ENCODE data around the gene LAMA4.

DNA sequence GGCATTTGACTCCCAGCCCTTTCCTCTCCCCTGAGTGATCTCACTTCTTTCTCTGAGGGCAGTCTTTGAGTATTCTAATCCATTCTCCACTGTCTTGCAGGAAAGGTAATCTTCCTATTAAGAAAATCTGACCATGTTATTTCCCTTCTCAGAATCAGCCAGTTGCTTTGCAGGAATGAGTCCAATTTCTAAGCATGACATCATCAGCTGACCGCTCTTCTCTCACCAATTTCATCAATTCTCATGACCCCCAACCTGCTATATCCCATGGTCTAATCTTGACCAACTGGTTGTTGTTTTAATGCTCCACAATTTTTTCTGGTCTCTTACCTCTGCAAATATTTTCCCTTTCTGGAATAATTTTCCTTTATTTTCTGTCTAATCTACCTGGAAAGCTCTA is 93.6 kb downstream of the LAMA4 start:
- TF ChIP-seq, protein P1, sequence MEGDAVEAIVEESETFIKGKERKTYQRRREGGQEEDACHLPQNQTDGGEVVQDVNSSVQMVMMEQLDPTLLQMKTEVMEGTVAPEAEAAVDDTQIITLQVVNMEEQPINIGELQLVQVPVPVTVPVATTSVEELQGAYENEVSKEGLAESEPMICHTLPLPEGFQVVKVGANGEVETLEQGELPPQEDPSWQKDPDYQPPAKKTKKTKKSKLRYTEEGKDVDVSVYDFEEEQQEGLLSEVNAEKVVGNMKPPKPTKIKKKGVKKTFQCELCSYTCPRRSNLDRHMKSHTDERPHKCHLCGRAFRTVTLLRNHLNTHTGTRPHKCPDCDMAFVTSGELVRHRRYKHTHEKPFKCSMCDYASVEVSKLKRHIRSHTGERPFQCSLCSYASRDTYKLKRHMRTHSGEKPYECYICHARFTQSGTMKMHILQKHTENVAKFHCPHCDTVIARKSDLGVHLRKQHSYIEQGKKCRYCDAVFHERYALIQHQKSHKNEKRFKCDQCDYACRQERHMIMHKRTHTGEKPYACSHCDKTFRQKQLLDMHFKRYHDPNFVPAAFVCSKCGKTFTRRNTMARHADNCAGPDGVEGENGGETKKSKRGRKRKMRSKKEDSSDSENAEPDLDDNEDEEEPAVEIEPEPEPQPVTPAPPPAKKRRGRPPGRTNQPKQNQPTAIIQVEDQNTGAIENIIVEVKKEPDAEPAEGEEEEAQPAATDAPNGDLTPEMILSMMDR (IDR thresholded peaks at IDR 0.05), result no peak
- TF ChIP-seq POLR2AphosphoS5 (IDR thresholded peaks at IDR 0.05; ENCODE audit: low read depth, low read length) (no peak), TCF7L2 (IDR thresholded peaks at IDR 0.05; ENCODE audit: low read depth, low read length) (no peak), SIN3A (IDR thresholded peaks at IDR 0.05; ENCODE audit: borderline replicate concordance, insufficient read depth, low read depth, low read length) (no peak)
- TF ChIP-seq, protein P2, sequence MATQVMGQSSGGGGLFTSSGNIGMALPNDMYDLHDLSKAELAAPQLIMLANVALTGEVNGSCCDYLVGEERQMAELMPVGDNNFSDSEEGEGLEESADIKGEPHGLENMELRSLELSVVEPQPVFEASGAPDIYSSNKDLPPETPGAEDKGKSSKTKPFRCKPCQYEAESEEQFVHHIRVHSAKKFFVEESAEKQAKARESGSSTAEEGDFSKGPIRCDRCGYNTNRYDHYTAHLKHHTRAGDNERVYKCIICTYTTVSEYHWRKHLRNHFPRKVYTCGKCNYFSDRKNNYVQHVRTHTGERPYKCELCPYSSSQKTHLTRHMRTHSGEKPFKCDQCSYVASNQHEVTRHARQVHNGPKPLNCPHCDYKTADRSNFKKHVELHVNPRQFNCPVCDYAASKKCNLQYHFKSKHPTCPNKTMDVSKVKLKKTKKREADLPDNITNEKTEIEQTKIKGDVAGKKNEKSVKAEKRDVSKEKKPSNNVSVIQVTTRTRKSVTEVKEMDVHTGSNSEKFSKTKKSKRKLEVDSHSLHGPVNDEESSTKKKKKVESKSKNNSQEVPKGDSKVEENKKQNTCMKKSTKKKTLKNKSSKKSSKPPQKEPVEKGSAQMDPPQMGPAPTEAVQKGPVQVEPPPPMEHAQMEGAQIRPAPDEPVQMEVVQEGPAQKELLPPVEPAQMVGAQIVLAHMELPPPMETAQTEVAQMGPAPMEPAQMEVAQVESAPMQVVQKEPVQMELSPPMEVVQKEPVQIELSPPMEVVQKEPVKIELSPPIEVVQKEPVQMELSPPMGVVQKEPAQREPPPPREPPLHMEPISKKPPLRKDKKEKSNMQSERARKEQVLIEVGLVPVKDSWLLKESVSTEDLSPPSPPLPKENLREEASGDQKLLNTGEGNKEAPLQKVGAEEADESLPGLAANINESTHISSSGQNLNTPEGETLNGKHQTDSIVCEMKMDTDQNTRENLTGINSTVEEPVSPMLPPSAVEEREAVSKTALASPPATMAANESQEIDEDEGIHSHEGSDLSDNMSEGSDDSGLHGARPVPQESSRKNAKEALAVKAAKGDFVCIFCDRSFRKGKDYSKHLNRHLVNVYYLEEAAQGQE (IDR thresholded peaks at IDR 0.05; ENCODE audit: insufficient read depth in 1 of 2, low read depth in 2 of 2, low read length in 1 of 2), result no peak

All from Panc1 (cell line).